GM12878 (cell line): ENCODE results near the gene DYNLL2.

ENCODE experiments used
- EP300 ChIP-seq, 2 experiments: fragments of 150-350 bp in 1 of 2; IDR thresholded peaks; 2 replicates each; pipeline ENCODE4 v1.6.1; 2011 to 2012; ENCODE audit warnings: low read depth in 2 of 2, low read length in 2 of 2, borderline replicate concordance in 1 of 2, improper control_type of control experiment in 1 of 2, inconsistent platforms in 1 of 2; ENCODE audit not compliant: control insufficient read depth in 1 of 2
- EZH2 ChIP-seq: IDR thresholded peaks from 2 replicates; pipeline ENCODE4 v1.6.1; 2012; ENCODE audit warnings: low read depth, mild to moderate bottlenecking, control low read depth, inconsistent platforms, low read length, borderline replicate concordance; ENCODE audit not compliant: control insufficient read depth
- NFYB ChIP-seq: IDR thresholded peaks from 2 replicates; pipeline ENCODE4 v1.6.1; 2011; ENCODE audit warnings: low read depth, mild to moderate bottlenecking, low read length, improper control_type of control experiment, moderate library complexity; ENCODE audit not compliant: insufficient read depth
- POLR2A ChIP-seq: IDR thresholded peaks from 2 replicates; pipeline ENCODE4 v1.6.1; 2011; ENCODE audit warnings: low read depth, mild to moderate bottlenecking, low read length
- SIN3A ChIP-seq: IDR thresholded peaks from 2 replicates; pipeline ENCODE4 v1.6.1; 2012; ENCODE audit warnings: low read depth, low read length, improper control_type of control experiment
- TCF3 ChIP-seq: IDR thresholded peaks from 2 replicates; pipeline ENCODE4 v1.6.1; 2012; ENCODE audit warnings: low read depth, mild to moderate bottlenecking, low read length, borderline replicate concordance; ENCODE audit not compliant: insufficient read depth
- TF ChIP-seq, protein P1 (sequence below), 3 experiments: IDR thresholded peaks in 2 of 3; conservative IDR thresholded peaks in 1 of 3; 2 replicates each; pipeline ENCODE4 v1.5.1; 2011; ENCODE audit warnings: low read depth in 3 of 3, low read length in 3 of 3, mild to moderate bottlenecking in 3 of 3, control low read depth in 2 of 3, moderate library complexity in 2 of 3, inconsistent platforms in 1 of 3, mixed read lengths in 1 of 3; ENCODE audit not compliant: control insufficient read depth in 2 of 3, insufficient read depth in 1 of 3; ENCODE audit errors: extremely low read depth in 1 of 3
- TF ChIP-seq, protein P2 (sequence below): fragments of 450-650 bp; IDR thresholded peaks from 2 replicates; pipeline ENCODE4 v1.6.1; 2017; ENCODE audit warnings: mild to moderate bottlenecking

DNA sequence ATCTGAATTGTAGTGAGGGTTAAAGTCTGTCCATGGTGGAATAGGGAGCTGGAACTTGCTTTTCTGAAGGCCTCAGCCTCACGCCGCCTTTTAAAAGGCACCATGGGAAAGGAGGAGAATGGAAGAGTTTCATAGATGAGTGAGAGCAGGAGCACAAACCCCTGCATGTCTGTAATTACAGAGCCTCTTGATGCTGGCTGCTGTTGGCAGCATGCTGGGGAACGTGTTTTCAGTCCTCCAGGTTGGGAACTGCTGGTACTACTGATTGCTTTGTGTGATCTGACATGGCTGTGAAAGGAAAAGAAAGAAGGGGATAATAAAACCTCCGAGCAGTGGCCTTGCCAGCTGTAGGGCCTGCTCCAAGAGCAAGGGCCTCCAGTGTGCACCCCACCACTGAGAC is 16.8 kb upstream of the DYNLL2 start:
- TF ChIP-seq EZH2 (no peak), NFYB (no peak), TCF3 (no peak), POLR2A (no peak), SIN3A (no peak), EP300 (IDR thresholded peaks at IDR 0.05; ENCODE audit: borderline replicate concordance in 1 of 2, control insufficient read depth in 1 of 2, low read depth in 2 of 2, low read length in 2 of 2) (no peak)
- TF ChIP-seq, protein P1, sequence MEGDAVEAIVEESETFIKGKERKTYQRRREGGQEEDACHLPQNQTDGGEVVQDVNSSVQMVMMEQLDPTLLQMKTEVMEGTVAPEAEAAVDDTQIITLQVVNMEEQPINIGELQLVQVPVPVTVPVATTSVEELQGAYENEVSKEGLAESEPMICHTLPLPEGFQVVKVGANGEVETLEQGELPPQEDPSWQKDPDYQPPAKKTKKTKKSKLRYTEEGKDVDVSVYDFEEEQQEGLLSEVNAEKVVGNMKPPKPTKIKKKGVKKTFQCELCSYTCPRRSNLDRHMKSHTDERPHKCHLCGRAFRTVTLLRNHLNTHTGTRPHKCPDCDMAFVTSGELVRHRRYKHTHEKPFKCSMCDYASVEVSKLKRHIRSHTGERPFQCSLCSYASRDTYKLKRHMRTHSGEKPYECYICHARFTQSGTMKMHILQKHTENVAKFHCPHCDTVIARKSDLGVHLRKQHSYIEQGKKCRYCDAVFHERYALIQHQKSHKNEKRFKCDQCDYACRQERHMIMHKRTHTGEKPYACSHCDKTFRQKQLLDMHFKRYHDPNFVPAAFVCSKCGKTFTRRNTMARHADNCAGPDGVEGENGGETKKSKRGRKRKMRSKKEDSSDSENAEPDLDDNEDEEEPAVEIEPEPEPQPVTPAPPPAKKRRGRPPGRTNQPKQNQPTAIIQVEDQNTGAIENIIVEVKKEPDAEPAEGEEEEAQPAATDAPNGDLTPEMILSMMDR (IDR thresholded peaks at IDR 0.05 in 2 of 3, conservative IDR thresholded peaks at IDR 0.05 in 1 of 3; ENCODE audit: control insufficient read depth in 2 of 3, extremely low read depth in 1 of 3, insufficient read depth in 1 of 3, low read depth in 3 of 3, low read length in 3 of 3) = no peak
- TF ChIP-seq, protein P2, sequence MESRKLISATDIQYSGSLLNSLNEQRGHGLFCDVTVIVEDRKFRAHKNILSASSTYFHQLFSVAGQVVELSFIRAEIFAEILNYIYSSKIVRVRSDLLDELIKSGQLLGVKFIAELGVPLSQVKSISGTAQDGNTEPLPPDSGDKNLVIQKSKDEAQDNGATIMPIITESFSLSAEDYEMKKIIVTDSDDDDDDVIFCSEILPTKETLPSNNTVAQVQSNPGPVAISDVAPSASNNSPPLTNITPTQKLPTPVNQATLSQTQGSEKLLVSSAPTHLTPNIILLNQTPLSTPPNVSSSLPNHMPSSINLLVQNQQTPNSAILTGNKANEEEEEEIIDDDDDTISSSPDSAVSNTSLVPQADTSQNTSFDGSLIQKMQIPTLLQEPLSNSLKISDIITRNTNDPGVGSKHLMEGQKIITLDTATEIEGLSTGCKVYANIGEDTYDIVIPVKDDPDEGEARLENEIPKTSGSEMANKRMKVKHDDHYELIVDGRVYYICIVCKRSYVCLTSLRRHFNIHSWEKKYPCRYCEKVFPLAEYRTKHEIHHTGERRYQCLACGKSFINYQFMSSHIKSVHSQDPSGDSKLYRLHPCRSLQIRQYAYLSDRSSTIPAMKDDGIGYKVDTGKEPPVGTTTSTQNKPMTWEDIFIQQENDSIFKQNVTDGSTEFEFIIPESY = no peak
